Body of pancreas (tissue), 4 donors: ENCODE data around the gene GAS1. TPM values are rescaled to one million over a fixed set of nuclear protein-coding genes. Genes with fewer than 3 reads are reported as not detected.

ENCODE experiments used
- ATAC-seq: fragments of 150-250 bp; one replicate; pipeline ENCODE4 v1.9.1; 2016
- DNase-seq, 4 donors: peaks; one replicate each; pipeline ENCODE4 v3.0.0-alpha.2; 2019
- H3K27ac ChIP-seq, 4 donors: fragments of 200-600 bp; sonication (generic); 1 replicate in 3 of 4; 2 replicates in 1 of 4; pipeline versions ENCODE4 v1.5.1 to v1.6.1; 2016 to 2019; ENCODE audit warnings: mild to moderate bottlenecking in 1 of 4, mixed read lengths in 1 of 4, moderate library complexity in 1 of 4
- H3K27me3 ChIP-seq, 2 donors: fragments of 200-600 bp; sonication (generic); one replicate each; pipeline ENCODE4 v1.6.0; 2016; ENCODE audit warnings: mild to moderate bottlenecking in 1 of 2
- H3K36me3 ChIP-seq, 2 donors: fragments of 200-600 bp; sonication (generic); replicated peaks in 1 of 2; 2 replicates each; pipeline ENCODE4 v1.5.1; 2016; ENCODE audit warnings: low read depth in 2 of 2; ENCODE audit not compliant: insufficient read depth in 1 of 2
- H3K4me1 ChIP-seq: fragments of 200-600 bp; sonication (generic); one replicate; pipeline ENCODE4 v1.6.0; 2016
- H3K4me3 ChIP-seq, 2 donors: fragments of 200-600 bp; sonication (generic); 1 replicate in 1 of 2; 2 replicates in 1 of 2; pipeline ENCODE4 v1.5.1; 2016 to 2019
- H3K9me3 ChIP-seq, 3 donors: fragments of 200-600 bp; sonication (generic); 1 replicate in 2 of 3; 2 replicates in 1 of 3; pipeline ENCODE4 v1.5.1; 2016
- CTCF ChIP-seq, 7 experiments: fragments of 450-650 bp in 4 of 7; fragments of 200-600 bp in 3 of 7; sonication (generic) in 3 of 7; IDR thresholded peaks; one replicate each; pipeline ENCODE4 v1.5.1; 2016 to 2019; ENCODE audit warnings: antibody characterized with exemption in 7 of 7
- POLR2A ChIP-seq, 3 donors: fragments of 450-650 bp; IDR thresholded peaks; one replicate each; pipeline ENCODE4 v1.6.1; 2016; ENCODE audit warnings: antibody characterized with exemption in 3 of 3, mild to moderate bottlenecking in 2 of 3
- WGBS, 2 donors: methylation state at CpG; one replicate each; pipeline ENCODE4 v1.1.5; 2017; 5-methylcytosine and 5-hydroxymethylcytosine counted together
- intact Hi-C: fragments of 100-400 bp; cut with DNase I; formaldehyde crosslinking; loops from one replicate; pipeline ENCODE4 v1.15.1; 2023
- total RNA-seq, 2 donors: library from RNA; depleted of rRNA; stranded (reverse); fragments of >200 nt; gene quantifications; one replicate each; pipeline ENCODE4 v1.1.0, GENCODE V29; 2016

The GAS1 gene
- total RNA-seq, 2 donors from 2014 or later, result 29.1 to 37.6 TPM

GRCh38 chr9:86958203-86958602 lies 10.9 kb upstream of the GAS1 start:
- no peaks in the 10 kb centered on the region for H3K36me3 ChIP-seq
- H3K27me3 ChIP-seq, result no peaks in the 10 kb centered on the region
- no peak overlapping the region for H3K4me3 ChIP-seq
- H3K4me1 ChIP-seq, result peaks cover 8% of the 10 kb centered on the region
- H3K9me3 ChIP-seq, result no peaks in the 10 kb centered on the region
- TF ChIP-seq POLR2A (IDR thresholded peaks at IDR 0.05), result no peak
- TF ChIP-seq CTCF (IDR thresholded peaks at IDR 0.05), result no peak
- no peak for ATAC-seq
- 94 to 100% methylated on average over 1 of the region's 1 CpG for WGBS, 2 donors
- DNase-seq, result no peak
- intact Hi-C loops, result no loop called here
- H3K27ac ChIP-seq, result no peak overlapping the region

- intact Hi-C loops, result no loop called here
- Histone ChIP-seq H3K36me3 (no peaks in the 10 kb centered on the region), H3K27me3 (no peaks in the 10 kb centered on the region), H3K4me3 (no peak overlapping the region), H3K4me1 (no peaks in the 10 kb centered on the region), H3K9me3 (no peaks in the 10 kb centered on the region), H3K27ac (no peak overlapping the region)
- no peak for TF ChIP-seq POLR2A (IDR thresholded peaks at IDR 0.05)
- TF ChIP-seq CTCF (IDR thresholded peaks at IDR 0.05), result no peak
- WGBS, 2 donors, result 86 to 87% methylated on average over 4 of the region's 4 CpGs
- no peak for DNase-seq
- no peak for ATAC-seq
Observed at GRCh38 chr9:86955561-86955960, 8.3 kb upstream of the GAS1 start.

GRCh38 chr9:86955042-86955441 lies 7.7 kb upstream of the GAS1 start:
- no peak overlapping the region for H3K27ac ChIP-seq
- no peaks in the 10 kb centered on the region for H3K36me3 ChIP-seq
- DNase-seq, result no peak
- no peaks in the 10 kb centered on the region for H3K27me3 ChIP-seq
- no peak for TF ChIP-seq POLR2A (IDR thresholded peaks at IDR 0.05)
- no peak for TF ChIP-seq CTCF (IDR thresholded peaks at IDR 0.05)
- no peak overlapping the region for H3K4me3 ChIP-seq
- no peaks in the 10 kb centered on the region for H3K4me1 ChIP-seq
- no peak for ATAC-seq
- 85 to 89% methylated on average over 2 of the region's 2 CpGs for WGBS, 2 donors
- H3K9me3 ChIP-seq, result no peaks in the 10 kb centered on the region
- intact Hi-C loops, result no loop called here

- DNase-seq (no peak), ATAC-seq (no peak)
- H3K36me3 ChIP-seq, result no peaks in the 10 kb centered on the region
- H3K27ac ChIP-seq, result no peak overlapping the region
- H3K4me1 ChIP-seq, result peaks cover 12% of the 10 kb centered on the region
- TF ChIP-seq POLR2A (IDR thresholded peaks at IDR 0.05), result no peak
- no peak for TF ChIP-seq CTCF (IDR thresholded peaks at IDR 0.05)
- no peaks in the 10 kb centered on the region for H3K27me3 ChIP-seq
- H3K9me3 ChIP-seq, result no peaks in the 10 kb centered on the region
- intact Hi-C loops, result no loop called here
- 91 to 93% methylated on average over 5 of the region's 5 CpGs for WGBS, 2 donors
- no peak overlapping the region for H3K4me3 ChIP-seq
Observed at GRCh38 chr9:86953181-86953580, 5.9 kb upstream of the GAS1 start.

GRCh38 chr9:86948074-86948929 lies 996 bp upstream of the GAS1 start:
- no peaks in the 10 kb centered on the region for H3K27me3 ChIP-seq
- H3K4me1 ChIP-seq, result peaks cover 20% of the 10 kb centered on the region
- H3K4me3 ChIP-seq, result peak overlapping the region in 1 of 2 donors; percentile 80
- H3K9me3 ChIP-seq, result no peaks in the 10 kb centered on the region
- DNase-seq (peak; percentile 81 to 89 (median 84)), ATAC-seq (peak; percentile 49)
- intact Hi-C loops, result no loop called here
- H3K36me3 ChIP-seq, result no peaks in the 10 kb centered on the region
- TF ChIP-seq POLR2A (IDR thresholded peaks at IDR 0.05), result peak in 1 of 3 donors; percentile 32
- peak; percentile 83 to 94 (median 89) for TF ChIP-seq CTCF (IDR thresholded peaks at IDR 0.05)
- whole genome bisulfite sequencing, 2 donors, result 0% methylated on average over 34 to 36 of the region's 36 CpGs
- peak overlapping the region; percentile 68 to 99 (median 96) for H3K27ac ChIP-seq
